A549 (cell line): ENCODE measurements around the gene RPTOR.

ENCODE experiments used
- EP300 ChIP-seq, 2 experiments: fragments of >200 bp; sonication (Bioruptor Twin); formaldehyde crosslinking; IDR thresholded peaks; 2 replicates in 1 of 2; 3 replicates in 1 of 2; pipeline ENCODE4 v1.6.1; 2016 to 2017
- GATA3 ChIP-seq: IDR thresholded peaks from 2 replicates; pipeline ENCODE4 v1.6.1; 2012; ENCODE audit warnings: borderline replicate concordance
- HOXA7 ChIP-seq: fragments of 250-450 bp; sonication (Bioruptor Pico); IDR thresholded peaks from 2 replicates; pipeline ENCODE4 v1.5.0; 2020; ENCODE audit warnings: mild to moderate bottlenecking, moderate library complexity
- JUN ChIP-seq, 2 experiments: fragments of >200 bp; sonication (Bioruptor Twin); formaldehyde crosslinking; IDR thresholded peaks; 2 replicates in 1 of 2; 3 replicates in 1 of 2; pipeline ENCODE4 v1.6.1; 2016 to 2017
- JUNB ChIP-seq: fragments of >200 bp; sonication (Bioruptor Twin); formaldehyde crosslinking; IDR thresholded peaks from 2 replicates; pipeline ENCODE4 v1.6.1; 2016
- RARB ChIP-seq: fragments of 250-450 bp; sonication (Bioruptor Pico); IDR thresholded peaks from 2 replicates; pipeline ENCODE4 v1.8.0; 2021; ENCODE audit warnings: mild to moderate bottlenecking, moderate library complexity
- RCOR1 ChIP-seq: fragments of 150-350 bp; IDR thresholded peaks from 2 replicates; pipeline ENCODE4 v1.6.1; 2014; ENCODE audit warnings: antibody characterized with exemption, low read length, low read depth
- TF ChIP-seq, protein P1 (sequence below): fragments of >200 bp; sonication (Bioruptor Twin); formaldehyde crosslinking; IDR thresholded peaks from 3 replicates; pipeline ENCODE4 v1.5.1; 2016
- TF ChIP-seq, protein P2 (sequence below): fragments of 200-600 bp; sonication (generic); IDR thresholded peaks from 2 replicates; pipeline ENCODE4 v1.6.1; 2016; ENCODE audit warnings: antibody characterized with exemption, mild to moderate bottlenecking, moderate library complexity

DNA sequence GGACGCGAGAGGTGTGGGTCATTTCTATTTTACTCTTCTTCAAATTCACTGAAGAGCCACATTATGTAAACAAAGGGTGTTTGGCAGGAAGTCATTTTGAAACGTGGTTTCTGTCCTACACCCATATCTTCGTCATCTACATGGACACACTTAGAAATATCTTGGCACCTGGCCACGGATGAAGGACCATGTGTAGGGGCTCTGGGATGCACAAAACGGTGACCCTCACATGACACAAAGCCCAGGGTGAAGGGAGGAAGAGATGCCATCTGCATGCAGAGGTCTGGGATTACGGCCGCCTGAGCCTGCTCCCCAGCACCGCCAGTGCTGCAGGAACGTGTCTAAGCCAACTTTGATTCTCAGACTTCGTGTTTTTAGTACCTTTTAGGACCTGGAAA is 316.8 kb downstream of the RPTOR start:
- no peak for TF ChIP-seq RARB (CRISPR knock-in tag)
- no peak for TF ChIP-seq JUN (IDR thresholded peaks at IDR 0.05)
- TF ChIP-seq, protein P1, sequence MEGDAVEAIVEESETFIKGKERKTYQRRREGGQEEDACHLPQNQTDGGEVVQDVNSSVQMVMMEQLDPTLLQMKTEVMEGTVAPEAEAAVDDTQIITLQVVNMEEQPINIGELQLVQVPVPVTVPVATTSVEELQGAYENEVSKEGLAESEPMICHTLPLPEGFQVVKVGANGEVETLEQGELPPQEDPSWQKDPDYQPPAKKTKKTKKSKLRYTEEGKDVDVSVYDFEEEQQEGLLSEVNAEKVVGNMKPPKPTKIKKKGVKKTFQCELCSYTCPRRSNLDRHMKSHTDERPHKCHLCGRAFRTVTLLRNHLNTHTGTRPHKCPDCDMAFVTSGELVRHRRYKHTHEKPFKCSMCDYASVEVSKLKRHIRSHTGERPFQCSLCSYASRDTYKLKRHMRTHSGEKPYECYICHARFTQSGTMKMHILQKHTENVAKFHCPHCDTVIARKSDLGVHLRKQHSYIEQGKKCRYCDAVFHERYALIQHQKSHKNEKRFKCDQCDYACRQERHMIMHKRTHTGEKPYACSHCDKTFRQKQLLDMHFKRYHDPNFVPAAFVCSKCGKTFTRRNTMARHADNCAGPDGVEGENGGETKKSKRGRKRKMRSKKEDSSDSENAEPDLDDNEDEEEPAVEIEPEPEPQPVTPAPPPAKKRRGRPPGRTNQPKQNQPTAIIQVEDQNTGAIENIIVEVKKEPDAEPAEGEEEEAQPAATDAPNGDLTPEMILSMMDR, result no peak
- TF ChIP-seq JUNB, result no peak
- no peak for TF ChIP-seq EP300 (IDR thresholded peaks at IDR 0.05)
- TF ChIP-seq, protein P2, sequence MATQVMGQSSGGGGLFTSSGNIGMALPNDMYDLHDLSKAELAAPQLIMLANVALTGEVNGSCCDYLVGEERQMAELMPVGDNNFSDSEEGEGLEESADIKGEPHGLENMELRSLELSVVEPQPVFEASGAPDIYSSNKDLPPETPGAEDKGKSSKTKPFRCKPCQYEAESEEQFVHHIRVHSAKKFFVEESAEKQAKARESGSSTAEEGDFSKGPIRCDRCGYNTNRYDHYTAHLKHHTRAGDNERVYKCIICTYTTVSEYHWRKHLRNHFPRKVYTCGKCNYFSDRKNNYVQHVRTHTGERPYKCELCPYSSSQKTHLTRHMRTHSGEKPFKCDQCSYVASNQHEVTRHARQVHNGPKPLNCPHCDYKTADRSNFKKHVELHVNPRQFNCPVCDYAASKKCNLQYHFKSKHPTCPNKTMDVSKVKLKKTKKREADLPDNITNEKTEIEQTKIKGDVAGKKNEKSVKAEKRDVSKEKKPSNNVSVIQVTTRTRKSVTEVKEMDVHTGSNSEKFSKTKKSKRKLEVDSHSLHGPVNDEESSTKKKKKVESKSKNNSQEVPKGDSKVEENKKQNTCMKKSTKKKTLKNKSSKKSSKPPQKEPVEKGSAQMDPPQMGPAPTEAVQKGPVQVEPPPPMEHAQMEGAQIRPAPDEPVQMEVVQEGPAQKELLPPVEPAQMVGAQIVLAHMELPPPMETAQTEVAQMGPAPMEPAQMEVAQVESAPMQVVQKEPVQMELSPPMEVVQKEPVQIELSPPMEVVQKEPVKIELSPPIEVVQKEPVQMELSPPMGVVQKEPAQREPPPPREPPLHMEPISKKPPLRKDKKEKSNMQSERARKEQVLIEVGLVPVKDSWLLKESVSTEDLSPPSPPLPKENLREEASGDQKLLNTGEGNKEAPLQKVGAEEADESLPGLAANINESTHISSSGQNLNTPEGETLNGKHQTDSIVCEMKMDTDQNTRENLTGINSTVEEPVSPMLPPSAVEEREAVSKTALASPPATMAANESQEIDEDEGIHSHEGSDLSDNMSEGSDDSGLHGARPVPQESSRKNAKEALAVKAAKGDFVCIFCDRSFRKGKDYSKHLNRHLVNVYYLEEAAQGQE, result no peak
- no peak for TF ChIP-seq GATA3
- no peak for TF ChIP-seq RCOR1
- TF ChIP-seq HOXA7, result no peak
